Hindlimb muscle (tissue), 1 donor: ENCODE measurements around the gene TMEM132C. TPM values are rescaled to one million over a fixed set of nuclear protein-coding genes. Genes with fewer than 3 reads are reported as not detected.

Source experiments
- DNase-seq: peaks from one replicate; pipeline ENCODE4 v3.0.0-alpha.2; 2013
- polyA plus RNA-seq: library from polyadenylated mRNA; unstranded; fragments of 120-200 nt; gene quantifications from one replicate; pipeline ENCODE4 v1.2.1, GENCODE V29; 2013; ENCODE audit not compliant: insufficient read length

TMEM132C gene
- polyA plus RNA-seq, 1 donor = 2.1 TPM

GRCh38 chr12:128288896-128289295 lies 21.9 kb downstream of the TMEM132C start:
- no peak for DNase-seq

GRCh38 chr12:128290938-128291337 lies 24.0 kb downstream of the TMEM132C start:
- DNase-seq = no peak

- DNase-seq = no peak
These were observed 31.2 kb downstream of the TMEM132C start for GRCh38 chr12:128298091-128298748.

GRCh38 chr12:128305336-128305892 lies 38.4 kb downstream of the TMEM132C start:
- DNase-seq = no peak

- DNase-seq = no peak
These were observed 40.8 kb downstream of the TMEM132C start for GRCh38 chr12:128307791-128308190.

GRCh38 chr12:128312661-128313060 lies 45.7 kb downstream of the TMEM132C start:
- DNase-seq = no peak

- no peak for DNase-seq
These were observed 47.0 kb downstream of the TMEM132C start for GRCh38 chr12:128313931-128314330.

GRCh38 chr12:128314611-128315010 lies 47.6 kb downstream of the TMEM132C start:
- no peak for DNase-seq

- no peak for DNase-seq
These were observed 49.1 kb downstream of the TMEM132C start for GRCh38 chr12:128316078-128316477.

GRCh38 chr12:128316973-128317526 lies 50.1 kb downstream of the TMEM132C start:
- DNase-seq = no peak

GRCh38 chr12:128318341-128318740 lies 51.4 kb downstream of the TMEM132C start:
- DNase-seq = no peak

- no peak for DNase-seq
These were observed 52.0 kb downstream of the TMEM132C start for GRCh38 chr12:128318946-128319345.

- no peak for DNase-seq
These were observed 55.4 kb downstream of the TMEM132C start for GRCh38 chr12:128322341-128322740.

- no peak for DNase-seq
These were observed 56.4 kb downstream of the TMEM132C start for GRCh38 chr12:128323145-128323920.

- DNase-seq = no peak
These were observed 58.7 kb downstream of the TMEM132C start for GRCh38 chr12:128325646-128326045.

GRCh38 chr12:128326406-128326805 lies 59.4 kb downstream of the TMEM132C start:
- no peak for DNase-seq

GRCh38 chr12:128328961-128329360 lies 62.0 kb downstream of the TMEM132C start:
- DNase-seq = no peak

GRCh38 chr12:128336204-128337070 lies 69.5 kb downstream of the TMEM132C start:
- no peak for DNase-seq

- no peak for DNase-seq
These were observed 70.0 kb downstream of the TMEM132C start for GRCh38 chr12:128337071-128337345.

GRCh38 chr12:128337431-128338170 lies 70.6 kb downstream of the TMEM132C start:
- DNase-seq = peak; percentile 27

- DNase-seq = no peak
These were observed 71.6 kb downstream of the TMEM132C start for GRCh38 chr12:128338386-128339125.
